HG03432 (cell line): ENCODE measurements around the gene ZNF445.
"Not testable (repeated sequence)": the region's sequence is repeated elsewhere in the genome, so short reads cannot be mapped to it uniquely, and the experiment has no call there.

ENCODE experiments used
- ATAC-seq: cut with Tn5 transposase; IDR thresholded peaks from one replicate; pipeline ENCODE4 v1.9.1; 2021; ENCODE audit warnings: mild to moderate bottlenecking, moderate library complexity; ENCODE audit not compliant: unreplicated experiment

Gene ZNF445

DNA sequence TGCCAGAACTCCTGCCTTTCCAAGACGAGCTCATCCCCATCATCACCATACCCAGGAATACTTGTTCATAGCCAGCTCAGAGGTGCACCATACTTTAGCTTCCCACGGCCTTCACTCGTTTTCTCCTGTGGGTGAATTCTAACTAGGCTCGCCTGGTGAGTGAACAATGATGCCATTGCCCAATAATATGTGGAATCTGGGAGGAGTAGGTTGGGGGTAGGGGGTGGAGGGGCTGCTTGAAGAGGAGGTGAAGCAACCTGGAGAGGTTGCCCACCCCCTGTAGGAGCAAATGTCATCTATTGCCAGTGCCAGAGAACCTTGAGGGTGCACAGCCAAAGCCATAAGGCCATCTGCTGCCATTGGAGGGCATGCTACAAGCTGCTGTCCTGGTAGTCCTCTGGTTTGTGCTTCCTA is 592 bp upstream of the ZNF445 start:
- no peak for ATAC-seq

GRCh38 chr3:44476963-44477311 is 533 bp downstream of the ZNF445 start:
- no peak for ATAC-seq

DNA sequence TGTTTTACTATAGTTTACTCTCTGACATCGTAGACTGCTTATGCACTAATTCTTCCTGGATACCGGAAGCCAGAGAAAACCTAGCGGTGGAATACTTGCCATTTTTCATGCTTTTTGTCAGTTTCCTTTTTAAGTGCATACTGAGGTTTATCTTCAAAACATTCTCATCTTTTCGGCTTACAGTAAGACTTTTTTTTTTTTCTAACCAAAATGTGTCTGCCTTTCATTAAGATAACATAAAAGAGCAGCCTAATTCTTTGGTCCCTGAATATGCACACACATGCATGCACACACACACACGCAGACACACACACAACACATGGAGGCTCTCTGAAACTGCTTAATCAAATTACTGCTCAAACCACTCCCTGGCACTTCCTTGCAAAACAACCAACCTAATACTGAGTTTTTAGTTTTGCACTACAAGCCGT is 1.3 kb downstream of the ZNF445 start:
- no peak for ATAC-seq

DNA sequence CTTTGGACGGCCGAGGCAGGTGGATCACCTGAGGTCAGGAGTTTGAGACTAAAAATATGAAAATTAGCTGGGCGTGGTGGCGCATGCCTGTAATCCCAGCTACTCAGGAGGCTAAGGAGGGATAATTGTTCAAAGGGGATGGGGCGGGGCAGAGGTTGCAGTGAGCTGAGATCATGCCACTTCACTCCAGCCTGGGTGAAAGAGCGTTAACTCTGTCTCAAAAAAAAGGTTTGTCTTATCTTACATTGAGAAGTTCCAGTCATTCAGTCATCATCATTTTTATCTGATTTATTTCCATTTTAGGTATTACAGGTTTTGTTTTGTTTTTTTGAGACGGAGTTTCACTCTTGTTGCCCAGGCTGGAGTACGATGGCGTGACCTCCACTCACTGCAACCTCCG is 2.6 kb downstream of the ZNF445 start:
- not testable (repeated sequence) for ATAC-seq

GRCh38 chr3:44470430-44470829 is 7.0 kb downstream of the ZNF445 start:
- ATAC-seq, result no peak

GRCh38 chr3:44469914-44470313 is 7.6 kb downstream of the ZNF445 start:
- ATAC-seq, result no peak

- no peak for ATAC-seq
These were observed 8.6 kb downstream of the ZNF445 start for GRCh38 chr3:44468572-44469520.

DNA sequence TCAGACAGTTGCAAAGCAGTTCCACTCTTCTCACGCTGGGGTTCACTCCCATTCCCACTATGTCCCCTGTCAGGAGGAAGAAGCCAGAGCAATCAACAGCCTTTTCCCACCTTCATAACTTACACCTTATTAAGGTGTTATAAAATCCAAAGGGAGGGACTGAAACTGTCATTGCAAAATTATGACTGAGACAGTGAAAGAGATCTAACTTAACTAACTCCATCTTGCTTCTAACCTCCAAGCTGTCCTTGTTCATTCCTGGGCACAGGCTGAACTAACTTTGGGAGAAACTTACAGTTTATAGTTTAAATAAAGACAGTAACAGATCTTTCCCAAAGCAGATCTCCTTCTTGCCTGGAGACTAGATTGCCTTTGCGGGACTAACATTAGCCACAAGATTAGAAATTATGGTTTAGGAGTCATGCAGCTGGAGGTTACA is 9.4 kb downstream of the ZNF445 start:
- not testable (repeated sequence) for ATAC-seq

DNA sequence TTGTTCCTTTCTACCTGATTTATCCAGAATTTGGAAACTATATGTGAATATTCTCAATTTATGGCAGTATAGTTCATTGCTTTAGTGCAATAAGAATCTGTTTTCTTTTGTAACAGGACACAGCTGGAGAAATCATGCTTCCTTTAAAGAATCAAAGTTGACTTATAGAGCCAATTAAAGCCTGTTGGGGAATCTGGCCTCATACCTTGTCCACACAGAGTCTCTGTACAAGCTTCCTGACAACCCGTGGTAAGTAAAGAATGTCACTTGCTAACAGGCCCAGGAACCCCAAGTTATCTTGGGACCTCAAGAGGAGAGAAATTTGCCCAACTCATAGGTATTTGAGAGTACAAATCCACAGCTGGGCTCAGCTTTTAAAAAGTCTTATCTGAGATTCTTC is 10.2 kb downstream of the ZNF445 start:
- ATAC-seq, result no peak

- not testable (repeated sequence) for ATAC-seq
These were observed 12.6 kb downstream of the ZNF445 start for GRCh38 chr3:44464920-44465319.

DNA sequence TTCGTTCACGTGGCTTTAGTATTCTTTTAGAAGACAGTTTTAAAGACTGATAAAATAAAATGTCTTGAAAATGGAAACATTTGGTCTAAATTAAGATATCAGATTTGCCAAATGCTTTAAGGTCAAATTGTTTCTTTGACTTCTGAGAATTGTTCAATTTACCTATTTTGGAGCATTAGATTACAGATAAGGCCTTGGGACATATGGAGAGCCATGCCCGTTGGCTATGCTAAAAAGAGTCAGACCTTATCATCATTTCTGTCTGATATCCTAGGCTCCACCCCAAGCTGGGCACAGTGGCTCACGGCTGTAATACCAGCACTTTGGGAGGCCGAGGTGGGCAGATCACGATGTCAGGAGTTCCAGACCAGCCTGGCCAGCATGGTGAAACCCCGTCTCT is 13.0 kb downstream of the ZNF445 start:
- no peak for ATAC-seq

DNA sequence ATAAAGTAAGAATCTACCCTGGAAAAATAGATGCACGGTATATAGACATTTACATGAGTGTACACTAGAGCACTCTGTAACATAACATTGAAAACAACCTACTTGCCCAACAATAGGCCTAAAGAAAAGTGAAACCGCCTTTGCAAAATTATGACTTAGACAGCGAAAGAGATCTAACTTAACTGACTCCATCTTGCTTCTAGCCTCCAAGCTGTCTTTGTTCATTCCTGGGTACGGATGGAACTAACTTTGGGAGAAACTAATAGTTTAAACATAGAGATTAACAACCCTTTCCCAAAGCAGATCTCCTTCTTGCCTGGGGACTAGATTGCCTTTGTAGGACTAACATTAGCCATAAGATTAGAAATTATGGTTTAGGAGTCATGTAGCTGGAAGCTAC is 17.4 kb downstream of the ZNF445 start:
- not testable (repeated sequence) for ATAC-seq

DNA sequence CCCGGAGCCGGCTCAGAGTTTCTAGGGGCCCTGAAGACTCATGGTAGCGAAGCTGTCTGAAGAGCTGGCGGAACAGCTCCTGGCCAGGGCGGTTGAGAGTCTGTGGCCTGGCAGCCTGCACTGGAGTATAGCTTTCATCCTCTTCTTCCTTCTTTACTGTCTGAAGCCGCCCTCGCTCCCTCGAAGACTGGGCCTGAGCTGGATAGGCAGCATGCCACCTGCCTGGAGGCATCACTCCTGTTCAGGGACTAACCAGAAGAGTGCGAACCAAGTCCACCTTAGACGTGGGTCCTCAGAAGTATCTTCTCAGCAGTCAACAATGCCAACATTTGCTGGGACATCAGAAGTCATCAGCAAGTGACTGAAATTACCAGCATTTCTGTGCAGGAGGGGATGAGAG is 22.2 kb downstream of the ZNF445 start:
- ATAC-seq, result no peak

GRCh38 chr3:44454258-44454657 is 23.2 kb downstream of the ZNF445 start:
- ATAC-seq, result no peak

DNA sequence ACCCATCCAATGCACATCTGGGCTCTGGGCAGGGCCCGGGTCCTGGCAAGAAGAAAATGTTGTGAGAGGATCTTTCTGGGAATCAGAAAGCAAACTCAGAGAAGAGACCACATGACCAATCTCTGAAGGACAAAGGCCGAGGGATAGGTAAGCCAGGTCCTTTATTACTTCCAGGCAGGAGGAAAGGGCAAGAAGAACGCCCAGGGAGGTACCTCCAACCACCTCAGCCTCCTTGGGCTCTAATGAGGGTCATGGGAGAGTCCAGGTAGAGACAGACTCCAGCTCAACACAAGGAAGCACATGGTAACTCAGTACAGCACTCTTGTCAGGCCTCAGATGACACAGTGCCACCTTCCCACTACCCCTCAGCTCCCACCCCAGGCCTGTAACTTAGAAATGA is 26.0 kb downstream of the ZNF445 start:
- no peak for ATAC-seq

DNA sequence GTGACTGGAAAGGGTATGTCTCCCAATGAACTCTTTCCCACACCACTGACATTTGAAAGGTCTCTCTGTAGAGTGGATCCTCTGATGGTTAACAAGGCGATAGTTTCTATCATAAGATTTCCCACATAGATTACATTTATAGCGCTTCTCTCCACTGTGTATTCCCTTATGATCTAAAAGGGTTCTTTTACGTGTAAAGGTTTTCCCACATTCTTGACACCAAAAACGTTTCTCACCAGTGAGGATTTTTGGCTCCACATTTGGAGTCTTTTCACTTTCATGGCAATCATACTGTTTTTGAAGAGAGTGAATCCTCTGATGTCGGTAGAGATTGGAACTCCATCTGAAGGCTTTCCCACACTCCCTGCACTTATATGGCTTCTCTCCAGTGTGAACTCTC is 30.5 kb downstream of the ZNF445 start:
- no peak for ATAC-seq

DNA sequence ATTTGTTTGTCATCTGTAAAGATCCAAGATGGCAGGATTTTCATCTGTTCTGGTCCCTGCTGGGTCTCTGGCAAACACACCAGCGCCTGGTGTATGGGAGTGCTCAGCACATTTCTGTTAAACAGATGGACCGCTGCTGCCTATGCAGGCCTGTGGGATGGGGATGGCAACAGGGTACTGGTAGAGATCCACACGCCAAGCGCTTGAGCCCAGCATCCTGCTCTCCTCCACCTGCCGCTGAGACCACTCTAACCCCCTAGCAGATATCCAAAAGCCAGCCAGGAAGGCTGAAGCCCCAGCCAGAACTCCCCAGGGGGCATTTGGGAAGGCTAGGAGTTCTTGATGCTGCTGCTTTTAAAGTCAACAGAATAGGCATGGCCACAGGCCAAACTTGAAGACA is 31.7 kb downstream of the ZNF445 start:
- no peak for ATAC-seq

GRCh38 chr3:44444896-44445691 is 32.4 kb downstream of the ZNF445 start:
- no peak for ATAC-seq

- ATAC-seq, result no peak
These were observed 33.0 kb downstream of the ZNF445 start for GRCh38 chr3:44444437-44444836.

GRCh38 chr3:44442596-44443309 is 34.7 kb downstream of the ZNF445 start:
- no peak for ATAC-seq
